Measurements from ENCODE around the gene EEA1.

- TF ChIP-seq CTCF (conservative IDR thresholded peaks at IDR 0.05; ENCODE audit: low read depth, low read length) (no peak), EZH2 (IDR thresholded peaks at IDR 0.05; ENCODE audit: borderline replicate concordance, low read depth, low read length, poor library complexity, severe bottlenecking) (no peak)
Measured at GRCh38 chr12:92897844-92898243, 31.3 kb downstream of the EEA1 start.

Data from A673 (cell line).